Upper lobe of left lung (tissue), 6 donors: ENCODE measurements around the gene HABP2. TPM values are rescaled to one million over a fixed set of nuclear protein-coding genes. Genes with fewer than 3 reads are reported as not detected.

Experiments used
- ATAC-seq, 2 donors: fragments of 200-7000 bp; cut with Tn5 transposase; one replicate each; pipeline ENCODE4 v1.9.1; 2022; ENCODE audit warnings: mild to moderate bottlenecking in 2 of 2, moderate library complexity in 2 of 2; ENCODE audit not compliant: low FRiP score in 2 of 2
- DNase-seq, 2 donors: peaks; one replicate each; pipeline ENCODE4 v3.0.0-alpha.2; 2019 to 2020
- H3K27ac ChIP-seq, 4 donors: fragments of 200-600 bp; sonication (generic); one replicate each; pipeline ENCODE4 v1.5.1; 2016 to 2019
- H3K27me3 ChIP-seq, 4 donors: fragments of 200-600 bp; sonication (generic); one replicate each; pipeline ENCODE4 v1.5.1; 2017 to 2019
- H3K36me3 ChIP-seq, 4 donors: fragments of 200-600 bp; sonication (generic); one replicate each; pipeline ENCODE4 v1.5.1; 2016 to 2019
- H3K4me1 ChIP-seq, 4 donors: fragments of 200-600 bp; sonication (generic); one replicate each; pipeline ENCODE4 v1.5.1; 2018 to 2019
- H3K4me3 ChIP-seq, 4 donors: fragments of 200-600 bp; sonication (generic); one replicate each; pipeline ENCODE4 v1.5.1; 2017 to 2019; ENCODE audit warnings: mild to moderate bottlenecking in 2 of 4, moderate library complexity in 1 of 4
- H3K9me3 ChIP-seq, 4 donors: fragments of 200-600 bp; sonication (generic); one replicate each; pipeline ENCODE4 v1.5.1; 2018 to 2019
- CTCF ChIP-seq, 6 experiments: fragments of 450-650 bp in 4 of 6; fragments of 200-600 bp in 2 of 6; sonication (generic) in 2 of 6; IDR thresholded peaks; one replicate each; pipeline ENCODE4 v1.5.1; 2016 to 2019; ENCODE audit warnings: antibody characterized with exemption in 6 of 6
- EP300 ChIP-seq, 4 donors: sonication (generic); formaldehyde crosslinking; IDR thresholded peaks; one replicate each; pipeline ENCODE4 v1.5.1; 2017; ENCODE audit warnings: antibody characterized with exemption in 4 of 4, control low read depth in 2 of 4
- POLR2A ChIP-seq, 4 donors: fragments of 450-650 bp; IDR thresholded peaks; one replicate each; pipeline ENCODE4 v1.5.1; 2016 to 2017; ENCODE audit warnings: antibody characterized with exemption in 4 of 4, mild to moderate bottlenecking in 2 of 4
- POLR2AphosphoS5 ChIP-seq, 2 donors: sonication (generic); formaldehyde crosslinking; IDR thresholded peaks; one replicate each; pipeline ENCODE4 v1.5.1; 2017; ENCODE audit warnings: antibody characterized with exemption in 2 of 2
- WGBS, 2 donors: methylation state at CpG; one replicate each; pipeline ENCODE4 v1.1.5; 2017 to 2018; 5-methylcytosine and 5-hydroxymethylcytosine counted together
- total RNA-seq, 6 donors: library from RNA; depleted of rRNA in 4 of 6; stranded (reverse); fragments of >200 nt in 4 of 6; gene quantifications; one replicate each; pipeline versions ENCODE4 v1.1.0 to v1.2.1, GENCODE V29; 2016 to 2021
- donor health status: DM: no; HTN: no; CAD: no; lungs with moderate emphysema.
- donor health status: DM: no; HTN: yes; CAD: no; lungs with severe emphysema.

The HABP2 gene
- total RNA-seq, 6 donors from 2014 or later = 0.15 to 10.3 (median 1.3) TPM; not detected in 2

DNA sequence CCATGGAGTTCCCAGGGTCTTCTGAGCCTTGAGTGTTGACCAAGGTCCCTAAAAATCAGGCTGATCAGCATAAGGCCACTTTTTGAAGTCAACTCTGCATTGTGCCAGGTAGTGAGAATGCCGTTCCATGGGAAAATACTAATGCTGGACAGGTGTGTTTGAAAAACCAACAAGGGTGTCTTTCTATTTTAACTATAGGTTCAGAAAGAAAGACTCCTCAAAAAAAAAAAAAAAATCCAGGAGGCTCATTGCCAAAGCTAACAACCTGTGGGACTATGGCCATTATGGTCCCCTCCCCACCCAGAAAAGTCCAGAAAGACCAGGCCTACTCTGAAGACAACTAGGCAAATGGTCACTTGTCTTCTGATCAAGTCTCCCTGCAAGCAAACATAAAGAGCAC lies 66.5 kb downstream of the HABP2 start:
- WGBS, 2 donors = 87 to 91% methylated on average over 1 of the region's 1 CpG
- ATAC-seq (no peak), DNase-seq (no peak)
- no peak overlapping the region for H3K27ac ChIP-seq
- no peaks in the 10 kb centered on the region for H3K4me1 ChIP-seq
- peaks cover 0 to 5% (median 0%) of the 10 kb centered on the region in 4 donors for H3K27me3 ChIP-seq
- H3K36me3 ChIP-seq = no peaks in the 10 kb centered on the region
- no peaks in the 10 kb centered on the region for H3K9me3 ChIP-seq
- TF ChIP-seq POLR2AphosphoS5 (IDR thresholded peaks at IDR 0.05) = no peak
- no peak for TF ChIP-seq CTCF (IDR thresholded peaks at IDR 0.05)
- no peak for TF ChIP-seq POLR2A (IDR thresholded peaks at IDR 0.05)
- TF ChIP-seq EP300 (IDR thresholded peaks at IDR 0.05) = no peak
- H3K4me3 ChIP-seq = no peak overlapping the region

- WGBS, 2 donors = 82% methylated on average over 8 of the region's 8 CpGs
These were observed 67.7 kb downstream of the HABP2 start for GRCh38 chr10:113620511-113620910.

GRCh38 chr10:113620936-113621335 lies 68.1 kb downstream of the HABP2 start:
- DNase-seq = no peak
- TF ChIP-seq POLR2A (IDR thresholded peaks at IDR 0.05) (no peak), POLR2AphosphoS5 (IDR thresholded peaks at IDR 0.05) (no peak), CTCF (IDR thresholded peaks at IDR 0.05) (no peak), EP300 (IDR thresholded peaks at IDR 0.05) (no peak)
- H3K27me3 ChIP-seq = peaks cover 0 to 5% (median 0%) of the 10 kb centered on the region in 4 donors
- H3K4me1 ChIP-seq = no peaks in the 10 kb centered on the region
- H3K27ac ChIP-seq = no peak overlapping the region
- ATAC-seq = no peak
- H3K9me3 ChIP-seq = no peaks in the 10 kb centered on the region
- WGBS, 2 donors = 92 to 94% methylated on average over 9 of the region's 9 CpGs
- H3K36me3 ChIP-seq = no peaks in the 10 kb centered on the region
- no peak overlapping the region for H3K4me3 ChIP-seq

More at GRCh38 chr10:113620511-113620910, 67.7 kb downstream of the HABP2 start:
- Histone ChIP-seq H3K36me3 (no peaks in the 10 kb centered on the region), H3K4me3 (no peak overlapping the region), H3K4me1 (no peaks in the 10 kb centered on the region), H3K27me3 (peaks cover 0 to 5% (median 0%) of the 10 kb centered on the region in 4 donors), H3K27ac (no peak overlapping the region), H3K9me3 (no peaks in the 10 kb centered on the region)
- TF ChIP-seq POLR2A (IDR thresholded peaks at IDR 0.05) (no peak), POLR2AphosphoS5 (IDR thresholded peaks at IDR 0.05) (no peak), CTCF (IDR thresholded peaks at IDR 0.05) (no peak), EP300 (IDR thresholded peaks at IDR 0.05) (no peak)
- no peak for DNase-seq
- ATAC-seq = no peak

DNA sequence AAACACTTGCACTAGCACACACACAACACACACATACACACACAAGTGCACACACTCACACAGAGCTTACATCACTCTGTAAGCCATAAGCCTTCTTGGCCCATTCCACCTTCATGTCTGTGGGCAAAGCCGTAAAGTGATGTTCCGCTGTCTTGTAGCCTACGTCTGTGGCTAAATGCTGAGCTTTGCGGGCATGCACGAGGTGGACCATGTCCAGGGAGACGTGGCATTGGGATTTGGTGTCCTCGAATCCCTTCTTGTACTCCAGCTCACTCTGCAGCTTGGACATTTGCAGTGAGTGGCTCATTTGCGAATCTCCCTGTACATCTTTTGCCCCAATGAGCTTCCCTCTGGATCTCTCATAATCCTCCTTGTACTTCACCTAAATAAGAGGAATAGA lies 68.9 kb downstream of the HABP2 start:
- Histone ChIP-seq H3K9me3 (no peaks in the 10 kb centered on the region), H3K27me3 (peaks cover 0 to 4% (median 0%) of the 10 kb centered on the region in 4 donors), H3K36me3 (no peaks in the 10 kb centered on the region), H3K4me1 (no peaks in the 10 kb centered on the region), H3K4me3 (no peak overlapping the region), H3K27ac (no peak overlapping the region)
- DNase-seq (no peak), ATAC-seq (no peak)
- TF ChIP-seq CTCF (IDR thresholded peaks at IDR 0.05) (no peak), POLR2AphosphoS5 (IDR thresholded peaks at IDR 0.05) (no peak), EP300 (IDR thresholded peaks at IDR 0.05) (no peak), POLR2A (IDR thresholded peaks at IDR 0.05) (no peak)
- WGBS, 2 donors = 85 to 91% methylated on average over 8 of the region's 8 CpGs

DNA sequence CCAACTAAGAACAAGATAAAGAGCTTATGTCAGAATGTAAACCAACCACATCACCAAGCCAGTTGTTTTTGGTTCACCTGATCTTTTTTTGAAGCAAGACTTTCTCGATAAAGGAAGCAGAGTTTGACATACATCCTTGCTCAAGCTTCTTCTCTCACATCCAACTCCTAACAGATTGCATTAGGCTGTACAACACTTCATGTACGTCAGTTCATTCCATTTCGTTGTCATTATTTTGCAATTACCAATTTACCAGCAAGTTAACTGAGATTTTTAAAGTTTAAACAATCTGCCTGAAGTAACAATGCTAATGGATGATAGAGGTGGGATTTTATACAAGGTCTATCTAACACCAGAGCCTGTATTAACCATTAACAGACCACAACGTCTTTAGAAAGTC lies 70.0 kb downstream of the HABP2 start:
- DNase-seq = no peak
- Histone ChIP-seq H3K9me3 (no peaks in the 10 kb centered on the region), H3K27ac (no peak overlapping the region), H3K4me1 (no peaks in the 10 kb centered on the region), H3K4me3 (no peak overlapping the region), H3K36me3 (no peaks in the 10 kb centered on the region), H3K27me3 (no peaks in the 10 kb centered on the region)
- ATAC-seq = no peak
- 66 to 75% methylated on average over 4 of the region's 4 CpGs for WGBS, 2 donors
- TF ChIP-seq POLR2A (IDR thresholded peaks at IDR 0.05) (no peak), EP300 (IDR thresholded peaks at IDR 0.05) (no peak), CTCF (IDR thresholded peaks at IDR 0.05) (no peak), POLR2AphosphoS5 (IDR thresholded peaks at IDR 0.05) (no peak)
